HG02571 (cell line): ENCODE measurements around the gene CDK9.

Experiments
- ATAC-seq: cut with Tn5 transposase; IDR thresholded peaks from one replicate; pipeline ENCODE4 v1.9.1; 2021; ENCODE audit warnings: mild to moderate bottlenecking, moderate library complexity; ENCODE audit not compliant: unreplicated experiment

The CDK9 gene

GRCh38 chr9:127801955-127802575 is 16.2 kb downstream of the CDK9 start:
- no peak for ATAC-seq

- peak; percentile 63 for ATAC-seq
These were observed 17.0 kb downstream of the CDK9 start, which contains the start of gene FPGS for GRCh38 chr9:127802576-127803443. Gene FPGS, plus strand, starts transcription at chr9:127802882. Its CDS starts 43 bp downstream, at chr9:127802925.

- ATAC-seq, result no peak
These were observed 17.9 kb downstream of the CDK9 start for GRCh38 chr9:127803507-127804352.

GRCh38 chr9:127805620-127806019 is 19.8 kb downstream of the CDK9 start:
- ATAC-seq, result no peak

- ATAC-seq, result no peak
These were observed 21.0 kb downstream of the CDK9 start for GRCh38 chr9:127806871-127807270.

- no peak for ATAC-seq
These were observed 22.6 kb downstream of the CDK9 start for GRCh38 chr9:127808347-127809001.

GRCh38 chr9:127809002-127809539 is 23.2 kb downstream of the CDK9 start:
- no peak for ATAC-seq

- no peak for ATAC-seq
These were observed 23.9 kb downstream of the CDK9 start for GRCh38 chr9:127809540-127810377.

- ATAC-seq, result no peak
These were observed 24.7 kb downstream of the CDK9 start for GRCh38 chr9:127810378-127811187.

GRCh38 chr9:127812011-127812410 is 26.2 kb downstream of the CDK9 start:
- ATAC-seq, result no peak

- ATAC-seq, result no peak
These were observed 27.3 kb downstream of the CDK9 start for GRCh38 chr9:127812936-127813675.

GRCh38 chr9:127813686-127814226 is 27.9 kb downstream of the CDK9 start:
- no peak for ATAC-seq

GRCh38 chr9:127814619-127815511 is 29.0 kb downstream of the CDK9 start:
- ATAC-seq, result no peak

- ATAC-seq, result no peak
These were observed 29.9 kb downstream of the CDK9 start for GRCh38 chr9:127815512-127816361.

GRCh38 chr9:127816362-127816725 is 30.5 kb downstream of the CDK9 start:
- no peak for ATAC-seq

- no peak for ATAC-seq
These were observed 30.9 kb downstream of the CDK9 start for GRCh38 chr9:127816728-127817127.
